A549 (cell line): ENCODE measurements around the gene VANGL1. TPM values are rescaled to one million over a fixed set of nuclear protein-coding genes. Genes with fewer than 3 reads are reported as not detected.
A peak's percentile ranks its signal among the peaks of the same experiment; 100 is the strongest.

Source experiments
- ATAC-seq, 2 experiments: fragments of 200-7000 bp in 1 of 2; fragments of >200 bp in 1 of 2; cut with Nextera tagmentation in 1 of 2; cut with Tn5 transposase in 1 of 2; 3 replicates each; pipeline versions ENCODE4 v1.8.0 to v1.9.1; 2018 to 2020; ENCODE audit warnings: mild to moderate bottlenecking in 1 of 2, moderate library complexity in 1 of 2
- CTCF ChIA-PET: fragments of 300-600 bp; sonication (Branson Sonifier 250); formaldehyde crosslinking; extraction: SDS; loops from one replicate; lab custom pipeline; 2021; ENCODE audit warnings: antibody characterized with exemption, inconsistent platforms; lab: Yijun Ruan, JAX
- POLR2A ChIA-PET: fragments of 350-600 bp; formaldehyde crosslinking; extraction: SDS; loops from one replicate; lab custom pipeline; 2021; ENCODE audit warnings: antibody characterized with exemption, inconsistent platforms; lab: Yijun Ruan, JAX
- DNase-seq, 2 experiments: peaks; one replicate each; pipeline versions ENCODE4 v3.0.0 to v3.0.0-alpha.2; 2011 to 2016; ENCODE audit warnings: low read depth in 1 of 2, low spot score in 1 of 2
- FAIRE-seq: peaks from 2 replicates; lab custom pipeline; 2011; peaks lifted over from hg19 to GRCh38; lab: Jason Lieb, UNC
- H3K27ac ChIP-seq, 2 experiments: fragments of >200 bp; sonication (Bioruptor Twin); formaldehyde crosslinking; 3 replicates each; pipeline ENCODE4 v1.5.1; 2016 to 2017
- H3K4me1 ChIP-seq: fragments of >200 bp; sonication (Bioruptor Twin); formaldehyde crosslinking; 3 replicates; pipeline ENCODE4 v1.6.1; 2016
- H3K4me2 ChIP-seq: fragments of >200 bp; sonication (Bioruptor Twin); formaldehyde crosslinking; 3 replicates; pipeline ENCODE4 v1.6.1; 2016
- H3K4me3 ChIP-seq: fragments of >200 bp; sonication (Bioruptor Twin); formaldehyde crosslinking; 3 replicates; pipeline ENCODE4 v1.5.1; 2016
- H3K9me3 ChIP-seq: fragments of >200 bp; sonication (Bioruptor Twin); formaldehyde crosslinking; 3 replicates; pipeline ENCODE4 v1.6.1; 2016
- CBX8 ChIP-seq: fragments of 200-600 bp; sonication (generic); IDR thresholded peaks from 2 replicates; pipeline ENCODE4 v1.6.1; 2016
- CHD2 ChIP-seq: fragments of 150-350 bp; IDR thresholded peaks from 2 replicates; pipeline ENCODE4 v1.6.1; 2014; ENCODE audit warnings: low read length; ENCODE audit not compliant: partially characterized antibody
- FOSL2 ChIP-seq, 2 experiments: fragments of 450-650 bp in 1 of 2; fragments of >200 bp in 1 of 2; sonication (Bioruptor Twin) in 1 of 2; formaldehyde crosslinking; IDR thresholded peaks; 2 replicates each; pipeline versions ENCODE4 v1.5.0 to v1.6.1; 2016 to 2020; ENCODE audit warnings: mild to moderate bottlenecking in 1 of 2, moderate library complexity in 1 of 2
- GATA3 ChIP-seq: IDR thresholded peaks from 2 replicates; pipeline ENCODE4 v1.6.1; 2012; ENCODE audit warnings: borderline replicate concordance
- JUN ChIP-seq, 2 experiments: fragments of >200 bp; sonication (Bioruptor Twin); formaldehyde crosslinking; IDR thresholded peaks; 2 replicates in 1 of 2; 3 replicates in 1 of 2; pipeline ENCODE4 v1.6.1; 2016 to 2017
- JUNB ChIP-seq: fragments of >200 bp; sonication (Bioruptor Twin); formaldehyde crosslinking; IDR thresholded peaks from 2 replicates; pipeline ENCODE4 v1.6.1; 2016
- KDM1A ChIP-seq: fragments of 200-600 bp; sonication (generic); IDR thresholded peaks from 2 replicates; pipeline ENCODE4 v1.6.1; 2016; ENCODE audit warnings: low read depth, mild to moderate bottlenecking
- MAFK ChIP-seq: fragments of 450-650 bp; IDR thresholded peaks from 2 replicates; pipeline ENCODE4 v1.6.1; 2014; ENCODE audit not compliant: partially characterized antibody
- MAZ ChIP-seq: fragments of 150-350 bp; IDR thresholded peaks from 2 replicates; pipeline ENCODE4 v1.6.1; 2014; ENCODE audit warnings: antibody characterized with exemption, low read depth, low read length, borderline replicate concordance
- PHF8 ChIP-seq: fragments of 200-600 bp; sonication (generic); IDR thresholded peaks from 2 replicates; pipeline ENCODE4 v1.6.1; 2016; ENCODE audit warnings: low read depth, mild to moderate bottlenecking, antibody characterized with exemption, moderate library complexity, borderline replicate concordance
- RCOR1 ChIP-seq: fragments of 150-350 bp; IDR thresholded peaks from 2 replicates; pipeline ENCODE4 v1.6.1; 2014; ENCODE audit warnings: antibody characterized with exemption, low read length, low read depth
- RNF2 ChIP-seq: fragments of 200-600 bp; sonication (generic); IDR thresholded peaks from 2 replicates; pipeline ENCODE4 v1.6.1; 2016; ENCODE audit warnings: low read depth, mild to moderate bottlenecking, antibody characterized with exemption, moderate library complexity, borderline replicate concordance
- ZC3H11A ChIP-seq: fragments of 450-650 bp; IDR thresholded peaks from 2 replicates; pipeline ENCODE4 v1.6.1; 2014; ENCODE audit warnings: antibody characterized with exemption, mild to moderate bottlenecking
- ZFP36 ChIP-seq: fragments of 450-650 bp; IDR thresholded peaks from 2 replicates; pipeline ENCODE4 v1.6.1; 2014; ENCODE audit warnings: borderline replicate concordance; ENCODE audit not compliant: partially characterized antibody
- ZNF302 ChIP-seq: fragments of 250-450 bp; sonication (Bioruptor Pico); IDR thresholded peaks from 2 replicates; pipeline ENCODE4 v1.9.0; 2021; ENCODE audit warnings: inconsistent platforms, mild to moderate bottlenecking, moderate library complexity
- WGBS: methylation state at CpG from one replicate; pipeline ENCODE4 v1.1.6; 2017; ENCODE audit errors: missing lambda C conversion rate; 5-methylcytosine and 5-hydroxymethylcytosine counted together
- polyA plus RNA-seq, 4 experiments: library from polyadenylated mRNA; depleted of rRNA in 3 of 4; stranded (reverse); fragments of >200 nt; fragmentation: RNase III in 1 of 4; extraction: RNeasy Plus Mini Kit Qiagen cat#74134 plus additional on column Dnase treatment in 1 of 4; gene quantifications; 2 replicates in 3 of 4; 3 replicates in 1 of 4; pipeline ENCODE4 v1.2.3, GENCODE V29; 2011 to 2017
- TF ChIP-seq, protein P1 (sequence below): fragments of 250-450 bp; sonication (Bioruptor Pico); IDR thresholded peaks from 2 replicates; pipeline ENCODE4 v1.5.0; 2020; ENCODE audit warnings: low read depth, mild to moderate bottlenecking, moderate library complexity
- TF ChIP-seq, protein P2 (sequence below): IDR thresholded peaks from 2 replicates; pipeline ENCODE4 v1.6.1; 2012; ENCODE audit warnings: low read depth, borderline replicate concordance
- TF ChIP-seq, protein P3 (sequence below): fragments of 200-600 bp; sonication (generic); IDR thresholded peaks from 2 replicates; pipeline ENCODE4 v1.6.1; 2016; ENCODE audit warnings: antibody characterized with exemption, mild to moderate bottlenecking, moderate library complexity
- TF ChIP-seq, protein P4 (sequence below): fragments of >200 bp; sonication (Bioruptor Twin); formaldehyde crosslinking; IDR thresholded peaks from 2 replicates; pipeline ENCODE4 v1.6.1; 2016
- TF ChIP-seq, protein P5 (sequence below): fragments of >200 bp; sonication (Bioruptor Twin); formaldehyde crosslinking; IDR thresholded peaks from 3 replicates; pipeline ENCODE4 v1.5.1; 2016

Gene VANGL1
- polyA plus RNA-seq, 2 of the 4 experiments (the other 2 are of a cell fraction) = 11.0 to 11.5 TPM

DNA sequence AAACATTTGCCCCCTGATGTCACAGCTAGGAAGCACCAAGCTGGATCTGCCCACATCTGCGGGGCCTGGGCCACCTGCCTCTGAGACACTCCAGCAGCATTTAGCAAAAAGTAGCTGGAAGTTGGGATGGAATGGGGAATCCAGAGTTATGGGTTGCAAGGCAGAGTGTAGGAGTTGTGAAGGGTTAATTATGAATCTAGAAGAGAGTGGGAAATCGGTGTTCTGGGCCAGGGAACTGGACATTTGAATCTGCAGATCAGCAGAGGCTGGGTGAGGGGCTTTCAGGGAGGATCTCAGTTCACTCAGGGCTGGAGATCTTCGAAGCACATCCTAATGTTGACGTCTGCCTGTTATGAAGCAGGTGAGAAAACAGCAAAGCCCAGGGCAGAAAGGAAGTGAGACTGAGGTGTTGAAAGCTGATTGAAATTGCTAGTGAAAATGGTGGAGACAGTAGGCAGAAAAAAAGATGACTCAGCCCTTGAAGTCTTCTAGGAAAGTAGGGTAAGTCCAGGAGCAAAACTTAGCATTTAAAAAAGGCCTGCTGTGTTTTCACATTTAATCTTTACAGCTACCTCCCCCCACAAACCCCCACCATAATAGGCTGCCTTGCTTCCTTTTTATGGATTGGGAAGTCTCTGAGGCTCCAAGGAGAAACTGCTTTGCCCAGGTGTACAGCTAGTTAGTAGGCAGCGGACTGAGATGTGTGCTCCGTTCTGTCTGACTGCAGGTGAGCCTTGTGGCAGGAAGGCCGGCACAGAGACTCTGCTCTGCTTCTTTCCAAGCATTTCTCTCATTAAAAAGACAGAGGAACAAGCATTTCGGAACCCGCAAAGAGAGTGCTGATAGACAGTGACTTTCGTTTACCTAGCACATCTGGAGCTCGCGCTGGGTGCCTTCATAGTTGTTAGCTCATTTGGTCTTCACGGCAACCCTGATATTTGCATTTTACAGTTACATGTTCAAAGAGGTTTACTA lies 7.2 kb downstream of the VANGL1 start:
- POLR2A ChIA-PET = no interaction called here

DNA sequence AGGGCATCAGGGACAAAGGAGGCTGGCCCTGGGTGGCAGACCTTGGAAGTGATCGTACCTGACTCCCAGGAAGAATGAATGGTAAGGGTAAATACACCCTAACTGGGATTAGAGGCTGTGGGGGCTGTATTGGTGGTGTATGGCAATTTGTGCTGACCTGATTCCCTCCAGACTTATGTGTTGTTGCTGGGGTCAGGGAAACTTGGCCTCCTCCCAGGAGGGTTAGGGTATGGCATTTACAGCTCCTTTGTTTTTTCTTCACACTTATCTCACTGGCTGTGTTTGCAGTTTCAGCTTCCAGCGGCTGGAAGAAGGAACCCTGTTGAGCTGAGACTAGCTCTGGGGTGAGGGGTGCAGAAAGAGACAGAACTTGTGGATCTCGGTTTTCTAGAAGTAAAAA lies 8.2 kb downstream of the VANGL1 start:
- no peak for ATAC-seq
- Histone ChIP-seq H3K4me3 (no peak overlapping the region), H3K4me2 (no peak overlapping the region), H3K4me1 (peaks cover 16% of the 10 kb centered on the region; the same call in 2 of the 3 replicates), H3K27ac (peak overlapping the region in 1 of 2 experiments; percentile 28; a peak in 1 of 6 replicates), H3K9me3 (no peaks in the 10 kb centered on the region)
- no peak for FAIRE-seq
- 60% methylated on average over 3 of the region's 3 CpGs for WGBS
- ChIA-PET POLR2A (no interaction called here), CTCF (interaction anchor here (0.8 to 1.9 kb wide), 3 partner anchors 9 to 54 kb away, joined by 3 to 4 read pairs (median 4); no protein-coding TSS in a partner anchor)
- DNase-seq = no peak
- TF ChIP-seq JUNB (no peak), RNF2 (no peak)
- TF ChIP-seq, protein P1, sequence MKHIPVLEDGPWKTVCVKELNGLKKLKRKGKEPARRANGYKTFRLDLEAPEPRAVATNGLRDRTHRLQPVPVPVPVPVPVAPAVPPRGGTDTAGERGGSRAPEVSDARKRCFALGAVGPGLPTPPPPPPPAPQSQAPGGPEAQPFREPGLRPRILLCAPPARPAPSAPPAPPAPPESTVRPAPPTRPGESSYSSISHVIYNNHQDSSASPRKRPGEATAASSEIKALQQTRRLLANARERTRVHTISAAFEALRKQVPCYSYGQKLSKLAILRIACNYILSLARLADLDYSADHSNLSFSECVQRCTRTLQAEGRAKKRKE (CRISPR knock-in tag) = no peak

More for the DNA sequence above, 7.2 kb downstream of the VANGL1 start:
- Histone ChIP-seq H3K4me1 (peaks cover 18% of the 10 kb centered on the region; the same call in 2 of the 3 replicates), H3K4me3 (no peak overlapping the region), H3K4me2 (no peak overlapping the region), H3K27ac (no peak overlapping the region), H3K9me3 (no peaks in the 10 kb centered on the region)
- 90% methylated on average over 11 of the region's 13 CpGs for WGBS
- DNase-seq (no peak), ATAC-seq (no peak), FAIRE-seq (no peak)
- CTCF ChIA-PET = interaction anchor here (0.7 to 1.9 kb wide), 4 partner anchors 10 to 53 kb away, joined by 3 to 4 read pairs (median 4); no protein-coding TSS in a partner anchor
- TF ChIP-seq GATA3 = no peak
- TF ChIP-seq MAZ = no peak
- no peak for TF ChIP-seq JUNB
- TF ChIP-seq, protein P2, sequence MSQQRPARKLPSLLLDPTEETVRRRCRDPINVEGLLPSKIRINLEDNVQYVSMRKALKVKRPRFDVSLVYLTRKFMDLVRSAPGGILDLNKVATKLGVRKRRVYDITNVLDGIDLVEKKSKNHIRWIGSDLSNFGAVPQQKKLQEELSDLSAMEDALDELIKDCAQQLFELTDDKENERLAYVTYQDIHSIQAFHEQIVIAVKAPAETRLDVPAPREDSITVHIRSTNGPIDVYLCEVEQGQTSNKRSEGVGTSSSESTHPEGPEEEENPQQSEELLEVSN = no peak
- TF ChIP-seq ZC3H11A = no peak
- no peak for TF ChIP-seq ZNF302 (CRISPR knock-in tag)
- TF ChIP-seq, protein P3, sequence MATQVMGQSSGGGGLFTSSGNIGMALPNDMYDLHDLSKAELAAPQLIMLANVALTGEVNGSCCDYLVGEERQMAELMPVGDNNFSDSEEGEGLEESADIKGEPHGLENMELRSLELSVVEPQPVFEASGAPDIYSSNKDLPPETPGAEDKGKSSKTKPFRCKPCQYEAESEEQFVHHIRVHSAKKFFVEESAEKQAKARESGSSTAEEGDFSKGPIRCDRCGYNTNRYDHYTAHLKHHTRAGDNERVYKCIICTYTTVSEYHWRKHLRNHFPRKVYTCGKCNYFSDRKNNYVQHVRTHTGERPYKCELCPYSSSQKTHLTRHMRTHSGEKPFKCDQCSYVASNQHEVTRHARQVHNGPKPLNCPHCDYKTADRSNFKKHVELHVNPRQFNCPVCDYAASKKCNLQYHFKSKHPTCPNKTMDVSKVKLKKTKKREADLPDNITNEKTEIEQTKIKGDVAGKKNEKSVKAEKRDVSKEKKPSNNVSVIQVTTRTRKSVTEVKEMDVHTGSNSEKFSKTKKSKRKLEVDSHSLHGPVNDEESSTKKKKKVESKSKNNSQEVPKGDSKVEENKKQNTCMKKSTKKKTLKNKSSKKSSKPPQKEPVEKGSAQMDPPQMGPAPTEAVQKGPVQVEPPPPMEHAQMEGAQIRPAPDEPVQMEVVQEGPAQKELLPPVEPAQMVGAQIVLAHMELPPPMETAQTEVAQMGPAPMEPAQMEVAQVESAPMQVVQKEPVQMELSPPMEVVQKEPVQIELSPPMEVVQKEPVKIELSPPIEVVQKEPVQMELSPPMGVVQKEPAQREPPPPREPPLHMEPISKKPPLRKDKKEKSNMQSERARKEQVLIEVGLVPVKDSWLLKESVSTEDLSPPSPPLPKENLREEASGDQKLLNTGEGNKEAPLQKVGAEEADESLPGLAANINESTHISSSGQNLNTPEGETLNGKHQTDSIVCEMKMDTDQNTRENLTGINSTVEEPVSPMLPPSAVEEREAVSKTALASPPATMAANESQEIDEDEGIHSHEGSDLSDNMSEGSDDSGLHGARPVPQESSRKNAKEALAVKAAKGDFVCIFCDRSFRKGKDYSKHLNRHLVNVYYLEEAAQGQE = no peak
- TF ChIP-seq KDM1A = no peak
- no peak for TF ChIP-seq FOSL2 (IDR thresholded peaks at IDR 0.05)
- TF ChIP-seq FOSL2 (CRISPR knock-in tag; IDR thresholded peaks at IDR 0.05) = no peak
- TF ChIP-seq MAFK = no peak
- no peak for TF ChIP-seq CBX8
- TF ChIP-seq CHD2 = no peak
- no peak for TF ChIP-seq RCOR1
- no peak for TF ChIP-seq JUN (IDR thresholded peaks at IDR 0.05)
- TF ChIP-seq ZFP36 = no peak
- no peak for TF ChIP-seq PHF8
- TF ChIP-seq, protein P4, sequence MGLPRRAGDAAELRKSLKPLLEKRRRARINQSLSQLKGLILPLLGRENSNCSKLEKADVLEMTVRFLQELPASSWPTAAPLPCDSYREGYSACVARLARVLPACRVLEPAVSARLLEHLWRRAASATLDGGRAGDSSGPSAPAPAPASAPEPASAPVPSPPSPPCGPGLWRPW = no peak
- TF ChIP-seq, protein P5, sequence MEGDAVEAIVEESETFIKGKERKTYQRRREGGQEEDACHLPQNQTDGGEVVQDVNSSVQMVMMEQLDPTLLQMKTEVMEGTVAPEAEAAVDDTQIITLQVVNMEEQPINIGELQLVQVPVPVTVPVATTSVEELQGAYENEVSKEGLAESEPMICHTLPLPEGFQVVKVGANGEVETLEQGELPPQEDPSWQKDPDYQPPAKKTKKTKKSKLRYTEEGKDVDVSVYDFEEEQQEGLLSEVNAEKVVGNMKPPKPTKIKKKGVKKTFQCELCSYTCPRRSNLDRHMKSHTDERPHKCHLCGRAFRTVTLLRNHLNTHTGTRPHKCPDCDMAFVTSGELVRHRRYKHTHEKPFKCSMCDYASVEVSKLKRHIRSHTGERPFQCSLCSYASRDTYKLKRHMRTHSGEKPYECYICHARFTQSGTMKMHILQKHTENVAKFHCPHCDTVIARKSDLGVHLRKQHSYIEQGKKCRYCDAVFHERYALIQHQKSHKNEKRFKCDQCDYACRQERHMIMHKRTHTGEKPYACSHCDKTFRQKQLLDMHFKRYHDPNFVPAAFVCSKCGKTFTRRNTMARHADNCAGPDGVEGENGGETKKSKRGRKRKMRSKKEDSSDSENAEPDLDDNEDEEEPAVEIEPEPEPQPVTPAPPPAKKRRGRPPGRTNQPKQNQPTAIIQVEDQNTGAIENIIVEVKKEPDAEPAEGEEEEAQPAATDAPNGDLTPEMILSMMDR = no peak
- no peak for TF ChIP-seq RNF2
